DMS53 treated with DMSO at 0.1 percent for 48 hours (cell line): ENCODE measurements around the gene LRRC4C.
A peak's percentile ranks its signal among the peaks of the same experiment; 100 is the strongest.
"Not testable (repeated sequence)": the region's sequence is repeated elsewhere in the genome, so short reads cannot be mapped to it uniquely, and the experiment has no call there.

Experiments used
- DNase-seq: peaks from one replicate; lab custom pipeline; 2025; ENCODE audit not compliant: unreplicated experiment; lab: John Stamatoyannopoulos, UW

The LRRC4C gene

DNA sequence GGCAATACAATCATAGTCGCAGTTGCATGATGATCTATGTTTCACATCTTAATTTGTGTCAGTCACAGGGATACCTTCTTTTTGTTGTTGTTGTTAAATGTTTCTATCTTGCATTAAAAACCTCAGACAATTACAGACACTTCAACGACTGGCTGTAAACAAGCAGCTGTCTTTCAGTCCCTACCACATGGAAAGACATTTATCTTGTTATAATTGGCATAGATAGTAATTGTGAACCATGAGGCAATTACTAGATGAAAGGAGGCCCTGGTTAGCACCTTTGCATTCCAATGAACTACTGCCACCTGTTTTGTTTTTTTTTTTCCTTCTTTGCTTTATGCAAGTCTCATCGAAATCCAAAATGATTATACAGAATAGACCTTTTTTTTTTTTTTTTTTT lies 416.8 kb downstream of the LRRC4C start:
- DNase-seq: no peak

DNA sequence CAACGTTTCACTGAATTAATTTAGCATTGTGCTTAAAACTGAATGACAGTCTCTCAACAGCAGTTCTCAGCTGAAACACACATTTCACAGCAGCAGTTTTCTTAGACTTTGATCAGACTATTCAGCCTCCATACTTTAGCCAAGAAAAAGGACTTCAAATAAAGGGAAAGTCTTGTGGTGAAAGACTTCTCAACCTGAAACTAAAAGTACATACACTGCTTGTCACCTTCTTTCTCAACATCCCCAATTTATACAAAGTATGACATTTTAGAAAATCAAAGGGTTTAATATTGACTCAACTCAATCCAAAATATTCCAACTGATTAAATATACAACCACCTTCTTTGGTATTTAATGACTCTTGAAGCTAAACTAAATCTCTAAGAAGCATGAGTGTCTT lies 419.0 kb downstream of the LRRC4C start:
- DNase-seq: no peak

DNA sequence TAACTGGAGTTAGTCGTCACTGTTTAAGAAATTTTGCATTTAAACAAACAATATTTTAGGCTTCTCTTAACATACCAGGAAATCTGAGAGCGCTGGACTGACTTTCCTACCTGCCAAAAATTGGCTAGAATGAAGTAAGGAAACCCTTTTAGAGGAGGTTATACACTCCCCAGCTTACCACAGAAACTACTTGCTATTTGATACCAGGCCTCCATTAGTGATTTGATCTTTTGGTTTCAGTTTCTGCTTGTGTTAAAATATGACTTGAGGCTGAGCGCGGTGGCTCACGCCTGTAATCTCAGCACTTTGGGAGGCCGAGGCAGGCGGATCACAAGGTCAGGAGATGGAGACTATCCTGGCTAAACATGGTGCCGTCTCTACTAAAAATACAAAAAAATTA lies 419.9 kb downstream of the LRRC4C start:
- no peak for DNase-seq

DNA sequence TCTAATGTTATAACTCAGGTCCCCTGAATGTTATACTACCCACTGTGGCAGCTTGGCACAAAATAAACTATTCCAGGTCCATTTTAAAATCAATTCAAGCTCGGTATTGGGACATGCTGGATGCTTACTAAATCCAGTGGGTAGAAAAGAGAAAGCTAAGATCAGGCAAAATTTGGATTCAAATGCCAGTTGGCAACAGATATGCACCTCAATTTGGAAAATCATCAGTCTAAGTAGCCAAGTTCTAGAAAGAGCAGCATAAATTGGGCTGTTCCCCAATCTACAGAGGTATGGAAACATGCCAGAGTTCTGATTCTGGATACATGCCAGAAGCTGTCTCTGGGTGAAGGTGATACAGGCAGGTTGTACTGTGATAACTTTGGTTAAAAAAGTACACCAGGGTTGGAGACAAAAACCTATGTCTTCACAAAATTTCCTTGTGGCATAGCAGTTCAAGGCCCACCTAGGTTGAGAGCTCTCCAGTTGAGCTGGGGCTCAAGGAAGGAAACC lies 427.8 kb downstream of the LRRC4C start:
- DNase-seq: no peak

DNA sequence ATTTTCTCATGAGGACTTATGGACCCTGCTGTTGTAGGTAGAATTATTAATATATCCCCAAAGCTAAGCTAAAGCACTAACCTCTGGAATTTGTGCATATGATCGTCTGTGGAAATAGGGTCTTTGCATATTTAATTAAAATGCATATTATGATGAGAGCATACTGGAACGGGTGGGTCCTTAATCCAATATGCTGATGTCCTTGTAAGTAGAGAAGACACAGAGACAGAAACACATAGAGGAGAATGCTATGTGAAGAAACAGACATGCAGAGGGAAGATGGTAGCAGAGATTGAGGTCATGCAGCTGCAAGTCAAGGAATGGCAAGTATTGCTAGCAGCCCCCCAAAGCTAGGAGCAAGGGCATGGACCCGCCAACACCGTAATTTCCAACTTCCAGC lies 439.2 kb downstream of the LRRC4C start:
- DNase-seq: no peak

DNA sequence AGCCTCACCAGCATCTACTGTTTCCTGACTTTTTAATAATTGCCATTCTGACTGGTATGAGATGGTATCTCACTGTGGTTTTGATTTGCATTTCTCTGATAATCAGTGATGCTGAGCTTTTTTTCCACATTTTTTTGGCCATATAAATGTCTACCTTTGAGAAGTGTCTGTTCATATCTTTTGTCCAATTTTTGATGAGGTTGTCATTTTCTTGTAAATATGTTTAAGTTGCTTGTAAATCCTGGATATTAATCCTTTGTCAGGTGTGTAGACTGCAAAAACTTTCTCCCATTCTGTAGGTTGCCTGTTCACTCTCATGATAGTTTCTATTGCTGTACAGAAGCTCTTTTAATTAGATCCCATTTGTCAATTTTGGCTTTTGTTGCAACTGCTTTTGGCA lies 439.8 kb downstream of the LRRC4C start:
- DNase-seq: not testable (repeated sequence)

DNA sequence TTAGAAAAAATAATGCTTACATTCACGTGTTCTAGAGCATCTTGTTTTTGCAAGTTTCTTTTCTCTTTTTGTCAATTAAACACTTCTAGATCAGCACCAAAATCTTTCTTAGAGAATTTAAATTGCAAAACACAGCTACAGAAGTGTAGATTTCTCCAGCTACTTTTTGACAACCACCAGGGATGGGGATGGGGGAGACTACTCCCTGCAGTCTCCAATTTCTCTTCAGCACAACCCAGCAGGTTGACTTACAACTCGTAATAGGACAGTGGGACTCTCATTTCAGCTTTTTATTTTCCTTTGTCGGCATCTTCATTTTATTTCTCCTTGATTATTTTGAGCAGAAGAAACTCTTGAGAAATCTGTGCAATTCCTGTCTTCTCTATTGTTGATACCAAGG lies 441.2 kb downstream of the LRRC4C start:
- DNase-seq: no peak

DNA sequence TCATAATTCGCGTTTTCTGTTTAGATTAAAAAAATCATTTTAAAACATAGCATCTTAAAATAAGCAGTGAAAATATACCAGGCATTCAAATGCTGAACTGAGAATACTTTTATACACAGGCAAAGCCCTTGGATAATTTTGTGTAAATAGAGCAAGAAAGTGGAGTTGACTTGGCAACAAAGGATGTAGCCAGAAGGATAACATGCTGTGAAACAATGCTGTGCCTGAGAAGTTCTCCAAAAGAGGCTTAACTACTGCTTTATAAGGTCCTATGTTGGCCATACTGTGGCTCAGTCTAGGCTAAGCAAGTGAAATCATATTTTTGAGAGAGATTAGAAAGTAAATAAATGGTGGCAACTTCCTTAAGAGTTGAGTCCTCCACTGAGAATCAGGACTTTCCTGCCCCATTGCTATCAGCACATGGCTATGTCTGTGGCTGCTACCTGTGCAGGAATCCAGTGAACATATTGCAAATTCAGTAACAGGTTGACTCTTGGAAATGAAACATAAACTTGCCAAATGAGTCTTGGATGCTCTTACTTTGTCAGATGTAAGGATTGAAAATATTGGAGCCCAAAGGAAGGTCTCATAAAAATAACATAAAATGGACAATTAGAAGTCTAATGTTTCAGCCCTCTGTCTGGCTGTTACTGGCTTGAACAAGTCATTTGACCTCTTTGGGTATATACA lies 448.9 kb downstream of the LRRC4C start:
- DNase-seq: no peak

DNA sequence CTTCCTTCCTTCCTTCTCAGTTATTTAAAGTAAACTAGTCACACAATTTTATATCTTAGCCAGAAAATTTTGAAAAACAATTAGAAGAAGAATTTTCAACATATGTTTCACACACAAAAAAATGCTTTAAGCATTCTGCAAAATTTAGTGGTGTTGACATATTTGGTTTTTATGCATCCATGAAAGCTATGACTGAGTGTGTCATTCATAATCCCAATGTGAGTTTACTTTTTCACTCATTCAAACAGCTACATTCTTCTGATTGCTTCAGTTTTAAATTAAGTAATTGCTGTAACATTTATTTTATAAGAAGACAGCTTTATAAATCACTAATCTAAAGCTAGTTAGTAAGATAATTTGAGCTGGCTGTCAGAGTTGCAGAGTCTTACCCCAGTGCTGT lies 453.5 kb downstream of the LRRC4C start:
- DNase-seq: no peak

DNA sequence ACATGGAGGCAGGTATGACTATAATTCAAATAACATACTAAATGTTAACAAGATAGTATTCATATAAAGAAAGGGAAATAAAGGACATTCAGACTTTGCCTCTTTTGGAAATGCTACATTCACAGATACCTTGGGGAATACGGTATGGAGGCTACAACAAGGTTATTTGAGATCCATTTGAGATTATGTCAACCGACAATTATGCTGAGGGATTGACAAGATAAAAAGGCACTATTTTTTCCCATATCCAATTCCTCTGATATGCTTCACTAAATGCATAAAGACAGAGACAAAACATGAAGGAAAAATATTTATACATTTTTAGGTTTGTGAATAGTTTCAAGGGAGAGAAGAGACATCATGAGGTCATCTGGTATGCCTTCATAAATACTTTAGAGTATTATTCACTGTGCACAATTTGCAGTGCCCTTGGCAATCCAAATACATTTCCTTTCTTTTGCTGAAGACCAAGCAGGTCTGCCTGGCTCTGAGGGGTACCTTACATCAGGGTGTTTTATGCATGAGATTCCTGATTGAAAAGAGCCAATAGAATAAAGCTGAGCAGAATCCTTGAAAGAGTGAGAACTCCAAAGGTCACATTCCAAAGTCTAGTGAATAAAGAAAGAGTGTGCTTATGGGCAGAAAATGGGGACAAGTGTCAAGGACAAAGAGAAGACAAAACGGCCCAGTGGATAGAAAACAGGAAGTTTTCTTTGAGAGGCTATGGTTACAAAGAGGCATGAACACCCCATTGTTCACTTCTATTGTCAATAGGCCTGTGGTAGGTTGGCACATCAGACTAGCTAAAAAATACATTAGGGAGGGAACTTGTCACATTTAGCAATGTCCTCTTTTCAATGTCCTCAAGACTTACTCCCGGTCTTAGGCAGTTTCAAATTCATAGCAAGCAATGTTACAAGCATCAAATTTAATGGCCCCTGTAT lies 455.8 kb downstream of the LRRC4C start:
- DNase-seq: no peak

DNA sequence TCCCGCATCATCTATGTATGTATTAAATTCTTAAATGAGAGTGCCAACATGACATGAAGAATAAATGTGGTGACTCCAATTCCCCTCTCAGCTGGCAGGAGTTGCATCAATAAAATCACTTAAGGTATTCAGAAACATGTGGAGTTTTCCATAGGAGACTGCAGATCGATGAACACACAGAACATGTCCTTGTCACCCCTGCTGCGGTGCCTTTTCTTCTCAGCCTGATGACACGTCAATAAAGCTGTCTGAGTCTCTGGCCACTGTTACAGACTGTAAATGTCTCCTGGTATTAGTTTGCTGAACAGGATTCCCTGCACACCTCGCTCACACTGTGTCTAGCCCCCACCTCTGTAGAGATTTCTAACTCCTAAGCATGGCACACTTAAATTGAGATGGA lies 460.5 kb downstream of the LRRC4C start:
- DNase-seq: no peak

DNA sequence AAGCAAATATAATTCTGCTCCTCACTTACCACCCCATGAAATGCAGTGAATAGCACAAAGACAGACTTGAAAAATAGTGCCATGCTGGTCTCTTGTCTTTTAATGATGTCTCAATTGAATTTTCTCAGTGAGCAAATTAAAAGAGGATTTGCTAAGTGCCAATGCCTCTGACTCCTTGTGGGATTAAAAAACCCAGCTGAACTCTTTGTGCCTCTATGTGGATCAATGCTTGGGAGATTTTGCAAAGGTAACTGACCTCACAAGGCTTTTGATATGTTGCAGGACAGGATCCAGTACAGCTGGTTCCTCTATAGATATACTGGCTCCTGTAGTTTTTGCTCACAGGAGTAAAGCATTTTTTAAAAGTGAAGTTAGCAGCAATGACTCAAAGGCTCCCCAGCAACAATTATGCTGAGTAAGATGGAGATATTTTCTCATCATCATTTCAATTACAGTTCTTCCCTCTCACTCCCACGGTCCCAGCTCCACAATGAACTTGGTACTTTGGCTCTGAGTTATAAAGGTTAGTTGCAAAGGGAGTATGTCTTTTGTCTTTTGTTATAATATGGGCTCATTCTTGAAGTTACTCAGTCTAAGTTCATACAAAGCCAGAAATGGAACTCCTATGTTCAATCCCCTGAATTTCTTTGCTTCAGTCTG lies 471.5 kb downstream of the LRRC4C start:
- DNase-seq: no peak

DNA sequence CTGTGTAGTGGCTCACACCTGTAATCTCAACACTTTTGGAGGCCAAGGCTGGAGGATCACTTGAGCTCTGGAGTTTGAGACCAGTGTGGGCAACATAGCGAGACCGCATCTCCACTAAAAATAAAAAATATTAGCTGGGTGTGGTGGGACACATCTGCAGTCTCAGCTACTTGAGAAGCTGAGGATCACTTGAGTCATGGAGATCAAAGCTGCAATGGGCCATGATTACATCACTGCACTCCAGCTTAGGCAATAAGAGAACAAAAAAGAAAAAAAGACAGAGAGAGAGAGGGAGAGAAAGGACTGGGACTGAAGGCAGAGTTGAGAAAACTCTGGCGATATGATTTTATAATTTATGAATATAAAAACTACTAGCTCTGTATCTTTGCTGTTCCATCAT lies 473.1 kb downstream of the LRRC4C start:
- DNase-seq: peak; percentile 43

DNA sequence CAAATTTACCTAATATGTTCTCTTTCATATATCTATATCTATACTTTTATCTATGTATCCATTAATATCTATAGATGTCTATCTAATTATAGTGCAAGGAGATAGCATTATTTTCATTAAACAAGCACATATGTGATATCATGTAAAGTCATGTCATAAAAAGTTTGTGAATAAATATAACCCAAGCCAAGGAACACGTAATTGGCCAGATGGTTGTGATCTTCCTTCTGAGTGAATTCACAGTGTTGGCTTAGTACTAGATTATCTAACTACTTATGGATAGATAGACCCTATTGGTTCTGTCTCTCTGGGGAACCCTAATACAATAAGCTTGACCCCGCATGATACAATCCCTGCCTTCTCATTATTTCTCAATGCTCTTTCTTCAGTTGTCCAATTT lies 484.4 kb downstream of the LRRC4C start:
- no peak for DNase-seq

DNA sequence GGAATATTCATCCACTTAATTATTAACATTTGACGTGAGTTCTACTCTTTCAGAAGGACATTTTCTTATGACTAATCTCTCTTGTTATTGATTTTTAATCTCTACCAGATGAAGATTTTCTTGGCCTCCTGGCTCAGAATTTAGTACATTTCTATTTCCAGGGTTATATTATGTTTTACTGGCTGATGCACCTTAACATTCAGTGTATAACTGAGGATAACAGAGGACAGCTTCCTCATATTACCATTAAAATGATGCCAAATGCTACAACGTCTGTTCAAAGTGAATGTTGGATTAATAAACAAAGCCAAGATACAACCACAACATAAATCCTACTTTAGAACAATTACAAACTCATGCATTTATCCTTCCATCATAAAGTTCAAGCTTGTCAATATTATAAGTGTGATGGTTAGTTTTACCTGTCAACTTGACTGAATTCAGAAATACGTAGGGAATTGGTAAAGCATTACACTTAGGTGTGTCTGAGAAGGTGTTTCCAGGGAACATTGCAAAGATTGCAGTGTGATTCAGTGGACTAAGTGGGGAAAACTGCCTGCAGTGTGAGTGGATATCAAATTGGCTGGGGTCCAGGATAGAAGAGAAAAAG lies 485.2 kb downstream of the LRRC4C start:
- no peak for DNase-seq

DNA sequence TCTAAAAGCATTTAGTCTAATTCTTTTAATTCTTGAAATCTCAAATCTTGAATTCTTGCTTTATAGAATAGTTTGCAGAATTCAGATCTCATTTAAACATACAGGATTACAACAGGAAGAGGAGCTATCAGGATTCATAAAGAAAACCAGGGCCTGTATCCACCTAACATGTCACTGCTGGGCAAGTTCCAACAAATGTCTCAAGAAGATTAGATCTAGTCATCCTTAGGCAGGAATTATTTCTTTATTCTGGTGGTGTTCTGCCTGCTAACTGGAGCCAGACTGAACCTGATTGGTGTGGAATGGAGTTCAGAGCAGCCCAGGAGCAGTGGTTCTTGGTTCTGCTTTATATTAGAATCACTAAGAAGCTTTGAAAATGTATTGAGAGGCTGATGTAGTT lies 500.7 kb downstream of the LRRC4C start:
- DNase-seq: no peak

DNA sequence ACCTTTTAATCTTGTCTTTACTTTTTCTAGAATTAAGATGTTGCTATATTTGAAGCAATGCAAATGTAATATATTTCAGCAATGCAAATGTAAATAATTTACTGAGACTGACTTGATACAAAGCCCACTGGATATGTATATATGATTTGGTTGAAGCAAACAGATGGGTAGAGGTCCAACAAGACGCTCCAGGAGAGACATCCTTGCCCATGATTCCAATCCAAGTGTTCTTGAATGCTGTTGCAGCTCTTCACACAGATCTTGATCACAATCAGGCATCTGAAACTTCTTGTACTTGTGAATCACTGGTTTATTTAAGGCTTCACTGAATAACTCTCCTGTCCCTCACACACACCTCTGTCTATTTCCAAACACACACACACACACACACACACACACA lies 507.0 kb downstream of the LRRC4C start:
- no peak for DNase-seq

DNA sequence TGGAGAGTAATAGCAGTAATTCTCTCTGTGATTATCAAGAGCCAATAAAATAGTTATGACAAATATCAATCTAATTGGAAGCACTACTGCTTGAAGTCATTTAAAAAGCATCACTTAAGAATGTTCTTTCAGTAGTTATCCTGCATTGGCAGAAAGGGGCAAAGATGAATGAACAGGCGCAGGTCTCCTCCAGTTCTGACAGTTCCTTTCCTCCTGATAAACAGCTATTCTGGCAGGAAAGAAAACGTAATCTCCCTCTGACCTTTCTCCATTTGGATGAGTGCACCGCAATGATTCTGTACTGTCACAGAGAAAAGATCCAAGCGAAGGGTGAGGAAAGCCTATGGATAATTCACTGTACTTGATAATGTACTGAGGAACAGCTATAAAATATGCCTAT lies 521.5 kb downstream of the LRRC4C start:
- no peak for DNase-seq

DNA sequence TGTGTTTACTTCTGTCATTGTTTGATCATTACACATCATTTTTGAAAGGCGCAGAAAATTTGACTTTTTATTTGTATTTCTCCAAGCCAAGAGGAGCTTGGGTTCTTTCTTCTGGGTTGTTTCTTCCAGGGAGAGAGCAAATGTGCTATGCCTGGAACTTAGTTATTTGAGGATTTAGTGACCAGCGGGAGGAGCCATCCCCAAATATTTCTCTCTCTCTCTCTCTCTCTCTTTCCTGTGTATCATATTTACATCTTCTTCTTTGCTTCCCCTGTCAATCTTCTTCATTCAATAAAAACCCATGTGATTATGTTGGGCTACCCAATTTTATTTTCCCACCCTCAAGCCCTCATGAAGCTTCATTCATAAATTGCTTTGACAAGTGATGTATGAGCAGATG lies 534.5 kb downstream of the LRRC4C start:
- no peak for DNase-seq

DNA sequence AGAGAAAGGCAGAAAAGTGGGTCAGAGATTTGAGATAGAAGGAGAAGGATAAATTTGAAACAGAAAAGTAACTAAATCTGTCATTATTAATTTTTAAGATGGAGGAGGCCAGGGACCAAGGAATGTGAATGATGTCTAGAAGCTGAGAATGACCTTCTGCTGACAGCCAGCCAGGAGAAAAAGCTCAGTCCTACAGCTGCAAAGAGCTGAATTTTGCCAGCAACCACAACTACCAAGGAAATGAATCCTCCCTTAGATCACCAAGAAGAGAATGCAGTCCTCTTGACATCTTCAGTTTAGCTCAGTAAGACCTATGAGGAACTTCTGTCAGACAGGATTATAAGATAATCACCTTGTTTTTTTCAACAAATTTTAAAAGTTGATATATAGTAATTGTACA lies 538.2 kb downstream of the LRRC4C start:
- DNase-seq: no peak

DNA sequence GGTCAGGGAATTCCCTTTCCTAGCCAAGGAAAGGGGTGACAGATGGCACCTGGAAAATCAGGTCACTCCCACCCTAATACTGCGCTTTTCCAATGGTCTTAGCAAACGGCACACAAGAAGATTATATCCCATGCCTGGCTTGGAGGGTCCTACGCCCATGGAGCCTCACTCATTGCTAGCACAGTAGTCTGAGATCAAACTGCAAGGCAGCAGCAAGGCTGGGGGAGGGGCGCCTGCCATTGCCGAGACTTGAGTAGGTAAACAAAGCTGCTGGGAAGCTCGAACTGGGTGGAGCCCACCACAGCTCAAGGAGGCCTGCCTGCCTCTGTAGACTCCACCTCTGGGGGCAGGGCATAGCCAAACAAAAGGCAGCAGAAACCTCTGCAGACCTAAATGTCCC lies 548.7 kb downstream of the LRRC4C start:
- DNase-seq: not testable (repeated sequence)
